ENCODE data around the gene KLC1.
A peak's percentile ranks its signal among the peaks of the same experiment; 100 is the strongest.

KLC1 gene

DNA sequence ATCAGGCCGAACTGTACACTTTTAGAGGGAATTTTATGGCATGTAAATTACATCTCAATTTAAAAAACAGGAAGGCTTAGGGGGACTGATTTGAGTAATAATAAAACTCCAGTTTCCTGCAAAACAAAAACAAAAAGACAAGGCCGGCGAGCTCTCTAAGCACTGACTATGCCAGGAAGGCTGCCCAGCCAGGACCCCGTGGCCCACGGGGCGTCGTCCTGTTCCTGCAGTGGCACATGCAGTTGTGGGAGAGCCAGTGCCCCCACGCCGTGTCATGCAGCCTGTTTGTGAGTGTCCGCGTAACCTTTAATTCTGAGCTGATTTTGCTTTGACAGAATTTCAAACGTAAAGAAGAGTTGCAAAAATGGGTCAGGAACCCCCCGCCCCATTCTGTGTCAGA, 75.7 kb downstream of the KLC1 start:
- DNase-seq (ENCODE audit: low read depth in 2 of 2): no peak

DNA sequence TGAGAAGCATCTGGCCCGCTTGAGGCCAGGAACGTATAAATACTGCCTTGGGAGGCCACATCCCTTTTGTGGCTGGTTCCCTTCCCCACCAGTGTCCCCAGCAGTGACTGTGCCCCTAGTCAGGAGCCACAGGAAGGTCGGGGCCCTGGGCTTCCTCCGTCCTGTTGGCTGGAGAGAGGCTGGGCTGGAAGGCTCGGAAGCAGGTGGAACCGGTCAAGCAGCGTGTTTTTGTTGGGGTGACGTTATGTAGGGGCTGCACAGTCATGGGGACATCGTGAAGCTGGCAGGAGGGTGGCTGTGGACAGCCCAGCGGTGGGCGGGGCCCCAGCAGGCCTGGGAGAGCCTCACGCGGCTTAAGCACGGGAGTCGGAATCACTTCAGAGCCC, 76.1 kb downstream of the KLC1 start:
- no peak for DNase-seq (ENCODE audit: low read depth in 2 of 2)

DNA sequence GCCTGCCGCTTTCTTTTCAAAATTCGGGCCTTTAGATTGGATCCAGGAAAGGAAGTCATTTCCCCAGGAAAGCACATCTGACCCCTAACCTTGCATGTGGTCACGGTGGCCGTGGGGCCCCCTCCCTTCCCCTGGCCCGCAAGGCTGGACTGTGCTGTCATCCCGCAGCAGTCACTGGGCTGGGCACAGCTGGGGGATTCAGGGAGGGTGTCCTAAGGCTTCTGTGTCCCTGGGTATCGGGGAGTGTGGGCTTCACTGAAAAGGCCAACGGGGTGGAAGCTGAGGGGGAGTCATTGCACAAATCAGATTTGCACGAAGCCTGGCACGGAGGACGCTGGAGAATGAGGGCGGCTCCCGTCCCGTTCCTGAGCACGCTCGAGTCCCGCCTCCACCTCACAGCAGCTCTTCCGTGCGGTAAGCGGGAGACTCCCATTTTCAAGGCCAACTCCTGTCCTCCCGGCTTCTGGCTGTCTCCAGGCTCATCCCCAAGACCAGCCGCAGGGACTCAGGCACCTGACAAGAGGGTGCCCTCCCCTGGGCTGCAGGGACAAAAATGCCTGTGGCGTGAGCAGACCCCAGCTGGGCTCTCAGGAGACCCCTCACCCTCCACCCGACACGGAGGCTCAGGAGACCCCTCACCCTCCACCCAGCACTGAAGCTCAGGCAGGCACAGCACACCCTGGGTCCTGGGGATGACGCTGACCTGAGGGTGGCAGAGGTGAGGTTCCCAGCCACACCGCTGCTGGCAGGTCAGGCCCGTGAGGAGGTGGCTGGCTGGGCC, 76.7 kb downstream of the KLC1 start:
- DNase-seq (ENCODE audit: low read depth in 2 of 2): no peak

- no peak for DNase-seq (ENCODE audit: low read depth in 2 of 2)
These were observed 77.7 kb downstream of the KLC1 start for GRCh38 chr14:103706551-103707328.

DNA sequence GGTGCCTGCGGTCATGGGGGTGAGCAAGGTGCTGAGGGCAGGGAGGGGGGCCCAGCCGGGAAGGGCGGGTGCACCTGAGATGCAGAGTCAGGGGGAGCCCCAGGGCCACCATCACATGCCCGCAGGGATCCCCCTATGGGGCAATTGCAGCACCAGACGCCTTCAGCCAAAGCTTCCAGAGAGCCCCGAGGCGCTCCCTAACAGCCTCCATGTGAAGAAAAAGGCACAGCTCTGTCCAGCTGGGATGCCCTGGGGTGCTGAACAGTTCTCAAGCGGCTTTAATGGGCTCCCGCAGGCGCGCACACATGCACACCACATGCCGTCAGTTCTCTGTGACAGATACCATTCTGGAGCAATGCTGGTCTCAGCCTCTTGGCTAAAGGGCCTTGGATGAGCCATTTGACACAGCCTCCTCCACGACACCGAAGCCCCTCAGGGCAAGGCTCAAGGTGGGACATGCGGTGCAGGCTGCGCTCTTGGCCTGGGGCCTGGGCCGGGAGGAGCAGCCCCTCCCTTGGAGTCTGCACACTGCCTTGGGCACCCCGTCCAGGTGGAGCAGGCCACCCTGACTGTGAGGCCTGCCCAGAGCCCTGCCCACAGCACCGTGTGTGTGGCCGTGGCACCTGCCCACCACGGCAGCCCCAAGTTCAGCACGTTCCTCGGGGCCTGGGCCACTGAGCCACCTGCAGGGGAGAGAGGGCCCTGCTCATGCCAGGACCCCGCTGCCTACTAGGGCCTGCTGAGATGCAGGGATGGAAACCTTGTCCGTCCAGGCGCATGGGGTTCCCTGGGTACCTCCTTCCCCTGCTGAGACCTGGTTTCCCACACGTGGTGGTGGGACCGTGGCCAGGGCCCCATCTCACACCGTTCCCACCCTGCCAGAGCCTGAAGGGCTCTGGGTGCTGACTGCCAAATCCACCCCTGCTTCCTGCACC, 78.6 kb downstream of the KLC1 start:
- no peak for DNase-seq (ENCODE audit: low read depth in 2 of 2)

DNA sequence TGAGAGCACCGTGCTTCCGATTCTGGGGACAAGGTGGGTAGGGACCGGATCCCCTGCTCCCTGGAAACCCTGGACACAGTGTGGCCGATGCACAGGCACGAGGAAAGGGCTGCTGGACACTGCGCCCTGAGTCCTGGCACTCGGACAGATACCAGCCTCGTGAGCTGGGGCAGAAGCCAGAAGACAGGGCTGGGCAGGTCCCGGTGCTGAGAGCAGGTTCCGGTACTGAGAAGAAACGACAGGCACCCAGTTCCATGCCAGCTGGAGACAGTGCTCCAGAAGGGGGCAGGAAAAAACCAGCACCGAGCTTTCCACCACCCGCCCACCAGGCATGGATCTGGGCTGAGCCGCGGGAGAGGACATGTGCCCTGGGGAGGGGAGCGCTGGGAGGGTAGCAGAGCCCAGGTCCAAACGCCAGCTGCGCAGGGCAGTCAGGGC, 79.8 kb downstream of the KLC1 start:
- DNase-seq (ENCODE audit: low read depth in 2 of 2): no peak

GRCh38 chr14:103709814-103710213, 80.8 kb downstream of the KLC1 start:
- no peak for DNase-seq (ENCODE audit: low read depth in 2 of 2)

DNA sequence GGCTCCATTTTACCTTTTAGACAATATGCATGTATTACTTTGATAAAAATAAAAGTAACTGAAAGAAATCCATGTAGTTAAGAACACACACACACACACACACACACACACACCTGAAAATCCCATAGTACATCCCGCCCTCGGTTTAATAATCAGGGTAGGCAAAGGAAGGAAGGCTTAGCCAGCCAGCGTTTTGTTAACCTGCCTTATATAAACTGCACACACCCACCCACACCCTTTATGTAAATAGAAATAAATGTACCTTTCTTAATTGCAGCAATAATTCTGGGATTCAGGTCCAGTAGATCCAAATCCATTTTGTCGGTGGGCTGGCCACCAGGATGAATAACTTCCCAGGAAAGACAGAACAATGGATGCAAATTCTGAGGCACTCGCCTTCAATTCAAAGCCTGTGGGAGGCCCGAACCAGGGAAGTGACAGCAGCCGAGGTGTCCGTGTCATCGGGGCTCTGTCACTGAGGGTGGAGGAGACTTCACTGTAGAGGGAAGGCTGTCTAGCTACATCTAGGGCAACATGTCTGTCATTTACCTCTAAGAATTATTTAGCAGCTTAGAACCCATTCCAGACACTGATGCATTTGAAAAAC, 81.9 kb downstream of the KLC1 start:
- DNase-seq (ENCODE audit: low read depth in 2 of 2): no peak

DNA sequence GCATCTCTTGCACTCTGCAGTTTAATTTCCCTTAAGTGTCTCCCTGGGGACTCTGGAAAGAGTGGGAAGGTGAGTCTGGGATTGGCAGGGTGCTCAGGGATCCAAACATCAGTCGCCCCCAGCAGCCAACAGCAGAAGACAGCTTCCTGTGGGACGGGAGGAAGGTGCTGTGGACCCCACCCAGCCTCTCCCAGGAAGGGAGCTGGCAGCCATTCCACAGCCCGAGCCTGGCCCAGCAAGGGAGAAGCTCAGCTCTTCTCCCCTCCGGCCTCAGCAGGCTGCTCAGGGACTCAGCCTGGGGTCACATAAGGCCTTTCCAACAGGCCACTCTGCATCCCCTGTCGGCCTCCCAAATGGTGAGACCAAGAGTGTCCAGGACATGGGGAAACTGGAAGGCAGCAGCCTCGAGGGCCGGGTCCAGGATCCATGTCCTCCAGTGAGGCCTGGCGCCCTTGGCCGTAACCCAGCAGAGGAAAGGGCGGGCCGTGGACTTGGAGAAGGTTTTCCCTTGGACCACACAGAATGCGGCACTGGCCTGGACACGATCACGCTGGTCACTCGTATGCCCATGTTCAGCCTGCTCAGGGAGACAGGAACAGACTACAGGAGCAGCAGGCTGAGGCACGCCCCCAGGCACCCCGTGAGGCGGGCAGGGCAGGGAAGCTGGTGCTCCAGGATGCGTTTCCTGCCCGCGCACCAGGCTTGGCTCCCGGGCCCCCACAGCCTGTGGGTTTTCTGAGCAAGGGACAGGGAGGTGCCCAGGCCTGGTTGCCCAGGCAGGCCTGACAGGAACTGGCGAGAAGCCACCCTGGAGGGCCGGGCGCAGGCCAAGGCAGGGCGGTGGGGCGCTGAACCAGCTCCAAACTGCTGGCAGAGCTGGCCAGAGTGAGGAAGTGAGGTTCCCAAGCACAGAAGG, 82.8 kb downstream of the KLC1 start:
- no peak for DNase-seq (ENCODE audit: low read depth in 2 of 2)

DNA sequence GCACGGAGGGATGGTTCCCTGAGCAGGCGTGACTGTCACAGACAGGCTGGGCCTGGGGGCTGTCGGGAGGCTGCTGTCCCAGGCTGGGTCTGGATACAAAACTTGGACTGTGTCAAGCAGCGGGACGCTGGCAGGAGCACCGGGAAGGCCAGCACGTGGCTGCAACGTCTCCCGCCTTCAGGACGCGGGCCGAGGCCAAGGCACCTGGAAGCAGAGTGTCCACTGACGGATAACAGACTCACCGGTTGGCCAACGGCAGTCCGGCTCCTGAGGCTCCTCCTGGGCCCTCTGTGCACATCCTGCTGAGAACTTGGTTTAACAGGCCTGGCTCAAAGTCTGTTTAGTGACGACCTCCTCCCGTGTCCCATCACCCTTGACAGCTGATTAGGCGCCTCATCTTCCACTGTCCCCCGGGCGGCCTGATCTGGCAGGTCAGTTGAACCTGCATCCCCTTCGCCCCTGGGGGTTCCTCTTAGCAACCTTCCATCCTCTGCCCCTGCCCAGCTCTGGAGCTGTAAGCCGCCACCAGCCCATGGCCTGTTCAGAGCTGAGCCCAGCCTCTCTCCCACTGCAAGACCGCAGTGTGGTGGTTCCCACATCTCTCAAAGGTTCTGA, 83.7 kb downstream of the KLC1 start:
- no peak for DNase-seq (ENCODE audit: low read depth in 2 of 2)

DNA sequence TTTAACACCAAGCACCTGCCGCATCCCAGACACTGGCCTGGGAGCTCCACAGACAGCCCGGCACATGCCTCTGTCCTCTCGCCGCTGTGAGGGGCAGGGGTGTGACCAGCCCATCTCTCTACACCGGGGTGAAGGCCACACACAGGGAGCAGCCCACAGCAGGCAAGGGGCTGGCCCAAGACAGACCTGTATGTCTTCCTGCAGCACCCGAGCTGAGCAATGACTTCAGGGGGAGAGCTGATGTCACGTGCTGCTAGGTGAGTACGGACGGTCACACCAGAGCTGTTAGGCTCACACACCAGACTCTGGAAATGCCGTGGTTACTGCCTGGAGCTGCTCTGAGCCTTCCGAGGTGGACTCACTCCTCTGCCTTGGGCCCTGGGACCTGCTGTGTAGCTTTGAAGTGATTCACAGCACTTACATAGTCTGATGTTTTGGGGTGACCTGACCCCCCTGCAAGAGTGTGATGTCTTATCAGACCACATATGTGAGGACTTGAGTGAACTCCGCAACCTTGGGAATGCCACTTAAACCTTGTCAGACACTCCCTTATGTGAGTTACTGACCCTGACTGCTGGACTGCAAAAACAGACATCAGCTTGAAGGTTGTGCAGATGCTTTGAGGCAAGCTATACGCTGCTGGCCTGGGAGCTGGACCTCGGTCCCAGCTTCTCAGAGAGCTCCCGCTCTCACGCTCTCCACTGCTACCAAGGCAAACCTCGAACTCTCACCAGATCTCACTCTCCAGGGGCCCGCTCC, 84.5 kb downstream of the KLC1 start:
- DNase-seq (ENCODE audit: low read depth in 2 of 2): no peak

DNA sequence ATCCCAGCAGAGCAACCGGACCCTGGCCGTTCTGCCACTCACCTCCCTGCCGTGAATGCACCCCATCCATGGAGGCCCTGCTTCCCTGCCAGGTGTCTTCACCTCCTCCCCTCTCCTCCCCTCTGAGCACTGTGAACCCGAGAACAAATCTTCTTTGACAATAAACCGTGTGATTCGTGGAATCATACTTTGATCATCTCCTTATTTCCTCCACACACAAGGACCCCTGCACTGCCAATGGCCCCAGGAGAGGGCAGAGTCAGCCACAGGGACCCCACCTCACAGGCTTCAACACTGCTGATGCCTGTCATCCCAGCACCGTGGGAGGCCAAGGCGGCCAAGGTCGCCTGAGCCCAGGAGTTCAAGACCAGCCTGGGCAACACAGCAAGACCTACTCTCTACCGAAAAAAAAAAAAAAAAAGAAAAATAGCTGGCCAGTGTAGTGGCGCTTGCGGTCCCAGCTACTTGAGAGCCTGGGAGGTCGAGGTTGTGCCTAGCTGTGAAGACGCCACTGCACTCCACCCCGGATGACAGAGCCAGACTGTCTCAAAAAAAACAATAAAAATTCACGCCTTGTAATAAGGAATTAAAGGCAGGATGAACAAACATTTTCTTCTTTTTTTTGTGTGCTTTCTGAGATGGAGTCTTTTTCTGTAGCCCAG, 85.2 kb downstream of the KLC1 start:
- no peak for DNase-seq (ENCODE audit: low read depth in 2 of 2)

GRCh38 chr14:103715052-103716000, 86.3 kb downstream of the KLC1 start, which contains the start of the genes XRCC3 and ZFYVE21:
Gene XRCC3, minus strand, starts transcription at chr14:103715451. Its CDS starts 4,364 bp downstream, at chr14:103711087.
Gene ZFYVE21, plus strand, starts transcription at chr14:103715810. Its CDS starts 32 bp downstream, at chr14:103715842.
- DNase-seq (ENCODE audit: low read depth in 2 of 2): peak; percentile 97 to 98

DNA sequence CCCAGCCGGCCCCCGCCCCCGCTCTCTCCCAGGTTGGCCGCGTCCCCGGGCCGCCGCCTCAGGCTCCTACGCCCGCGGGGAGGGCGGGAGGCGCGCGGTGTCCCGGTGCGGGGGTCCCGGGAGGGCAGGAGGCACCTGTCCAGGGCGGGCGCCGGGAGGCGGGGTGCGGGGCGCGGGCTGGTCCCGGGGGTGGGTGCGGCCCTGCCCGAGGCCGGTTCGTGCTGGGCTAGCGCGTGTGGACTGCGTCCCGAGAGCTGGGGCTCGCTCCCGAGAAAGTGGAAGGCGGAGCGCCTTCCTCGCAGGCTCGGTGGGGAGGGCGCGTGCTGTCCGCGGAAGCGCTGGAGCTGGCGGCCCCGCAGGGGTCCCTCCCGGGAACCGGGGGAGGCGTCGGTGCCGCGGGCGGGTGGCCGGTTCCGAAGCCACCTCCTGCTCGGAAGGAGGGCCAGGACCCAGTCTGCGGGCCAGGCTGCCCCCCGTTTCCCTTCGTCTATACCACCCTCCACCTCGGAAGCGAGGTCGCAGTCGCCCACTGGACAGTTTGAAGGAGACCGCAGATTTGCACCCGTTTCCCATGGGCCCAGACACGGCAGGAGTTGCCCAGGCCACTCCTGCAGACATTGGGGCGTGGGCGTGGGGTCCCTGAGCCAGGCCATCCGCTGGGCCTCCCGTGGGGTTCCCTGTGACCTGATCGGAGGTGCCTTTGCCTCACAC, 87.2 kb downstream of the KLC1 start:
- DNase-seq (ENCODE audit: low read depth in 2 of 2): no peak

DNA sequence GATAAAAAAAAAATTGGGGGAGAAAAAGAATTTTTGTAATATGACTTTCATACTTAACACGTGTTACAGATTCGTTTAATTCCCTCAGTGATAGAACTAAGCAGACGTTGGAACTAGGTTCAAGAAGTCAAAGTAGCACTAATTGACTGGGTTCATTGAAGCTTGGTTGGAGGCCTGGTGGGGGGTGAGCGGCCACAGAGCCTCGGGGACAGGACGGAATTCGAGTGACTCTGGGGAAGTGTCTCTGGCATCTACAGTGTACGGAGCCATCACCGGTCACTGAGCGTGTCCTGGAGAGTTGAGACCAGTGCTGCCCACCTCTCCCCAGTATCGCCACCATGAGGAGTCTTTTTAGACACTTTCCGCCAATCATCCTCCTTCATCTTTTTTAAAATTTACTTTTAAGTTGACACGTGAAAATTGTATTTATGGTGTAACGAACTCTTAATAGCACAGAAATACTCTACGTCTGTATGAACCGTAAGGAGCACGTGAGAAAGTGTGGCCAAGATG, 87.9 kb downstream of the KLC1 start:
- DNase-seq (ENCODE audit: low read depth in 2 of 2): no peak

- peak; percentile 43 to 45 for DNase-seq (ENCODE audit: low read depth in 2 of 2)
These were observed 89.6 kb downstream of the KLC1 start for GRCh38 chr14:103718572-103718971.

DNA sequence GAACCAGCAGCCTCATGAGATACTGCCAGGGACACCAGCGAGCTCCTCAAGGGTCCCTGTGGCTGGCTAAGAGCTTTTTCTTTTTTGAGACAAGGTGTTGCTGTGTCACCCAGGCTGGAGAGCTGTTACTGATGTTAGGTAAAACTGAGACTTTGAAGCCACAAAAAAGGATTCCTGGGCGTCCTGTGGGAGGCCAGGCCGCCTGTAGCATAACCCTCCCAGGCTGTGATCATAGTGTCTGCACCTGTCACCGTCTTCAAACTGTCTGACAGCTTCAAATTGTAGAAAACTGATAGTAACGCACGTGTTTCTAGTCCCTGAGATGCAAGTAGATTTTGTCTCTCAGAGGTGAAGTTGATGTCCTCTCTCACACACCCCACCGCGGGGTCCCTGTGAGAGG, 90.7 kb downstream of the KLC1 start:
- no peak for DNase-seq (ENCODE audit: low read depth in 2 of 2)
